ENCODE results near the gene CCNH. TPM values are rescaled to one million over a fixed set of nuclear protein-coding genes. Genes with fewer than 3 reads are reported as not detected.

CCNH gene
- total RNA-seq, result 51.7 TPM

DNA sequence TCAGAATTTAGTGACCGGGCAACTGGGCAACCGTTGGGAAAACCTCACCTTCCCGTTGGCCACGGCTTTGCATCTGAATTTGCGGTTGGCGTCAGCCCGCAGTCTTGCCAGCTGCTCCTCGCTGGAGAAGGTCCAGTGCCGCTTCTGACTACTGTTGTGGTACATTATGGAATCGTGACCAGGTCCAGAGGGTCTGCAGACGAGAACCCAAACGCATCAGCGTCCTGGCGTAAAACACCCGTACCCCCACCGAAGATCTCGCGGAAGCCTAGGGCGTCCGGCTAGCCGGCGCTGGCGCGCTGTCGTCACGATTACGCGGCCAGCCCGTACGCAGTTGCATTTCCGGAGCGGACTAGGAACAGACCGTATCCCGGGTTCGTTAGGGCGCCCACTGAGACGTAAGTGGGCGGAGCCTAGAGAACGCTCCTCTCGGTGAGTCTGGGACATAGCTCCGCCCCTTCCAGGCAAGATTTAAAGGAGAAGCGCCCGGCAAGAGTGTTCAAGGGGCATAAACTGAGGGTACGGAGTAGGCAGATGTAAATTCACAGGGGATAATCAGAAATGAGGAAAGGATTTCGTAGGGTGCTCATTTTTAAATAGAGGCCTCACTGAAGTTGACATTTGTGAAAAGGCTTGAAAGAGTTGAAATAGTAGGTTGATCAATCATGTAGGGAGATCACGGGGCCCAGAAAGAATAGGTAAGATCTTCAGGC lies at the start of gene CCNH:
CCNH (minus strand) TSS at position 301 of the 713 bp plus-strand sequence; CDS start at position 165, 136 bp downstream.
- peaks cover 8 to 16% (median 11%) of the 10 kb centered on the region in 3 donors for H3K4me1 ChIP-seq (ENCODE audit: control insufficient read depth in 3 of 3, insufficient read depth in 3 of 3, low read length in 3 of 3)
- peak within 1 kb of the TSS; percentile 96 for H3K27ac ChIP-seq (ENCODE audit: low read depth, low read length)
- no peaks in the 10 kb centered on the region for H3K27me3 ChIP-seq (ENCODE audit: control insufficient read depth in 3 of 3, insufficient read depth in 3 of 3, low read length in 3 of 3)
- H3K36me3 ChIP-seq (ENCODE audit: control insufficient read depth in 3 of 3, insufficient read depth in 3 of 3, low read length in 3 of 3), result peaks cover 2 to 20% (median 17%) of the 10 kb centered on the region in 3 donors
- H3K9ac ChIP-seq (ENCODE audit: low read depth in 1 of 3, low read length in 3 of 3), result peak within 1 kb of the TSS; percentile 87 to 96 (median 96)
- peak within 1 kb of the TSS; percentile 90 to 99 (median 98) for H3K4me3 ChIP-seq (ENCODE audit: low read length in 3 of 3)
- H3K9me3 ChIP-seq (ENCODE audit: control insufficient read depth in 3 of 3, low read length in 3 of 3), result no peaks in the 10 kb centered on the region

DNA sequence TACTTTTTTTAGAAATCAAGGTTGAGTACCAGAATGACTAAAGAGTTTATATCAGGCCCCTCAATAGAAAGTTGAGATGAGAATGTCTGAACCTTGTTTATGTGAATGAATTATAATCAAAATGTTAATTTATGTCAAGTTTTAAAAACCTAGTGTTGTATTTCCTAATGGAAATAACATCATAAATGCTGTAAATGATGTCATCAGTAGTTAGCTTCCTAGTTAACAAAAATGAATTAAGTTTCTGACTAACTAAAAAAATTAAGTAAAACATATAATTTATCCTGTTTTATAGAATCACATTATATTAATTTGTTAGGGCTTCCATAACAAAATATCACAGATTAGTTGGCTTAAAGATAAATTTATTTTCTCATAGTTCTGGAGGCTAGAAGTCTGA lies 45.0 kb upstream of the CCNH start:
- no peaks in the 10 kb centered on the region for H3K27me3 ChIP-seq (ENCODE audit: control insufficient read depth in 3 of 3, insufficient read depth in 3 of 3, low read length in 3 of 3)
- no peak overlapping the region for H3K27ac ChIP-seq (ENCODE audit: low read depth, low read length)
- no peaks in the 10 kb centered on the region for H3K4me1 ChIP-seq (ENCODE audit: control insufficient read depth in 3 of 3, insufficient read depth in 3 of 3, low read length in 3 of 3)
- no peaks in the 10 kb centered on the region for H3K36me3 ChIP-seq (ENCODE audit: control insufficient read depth in 3 of 3, insufficient read depth in 3 of 3, low read length in 3 of 3)
- no peaks in the 10 kb centered on the region for H3K9me3 ChIP-seq (ENCODE audit: control insufficient read depth in 3 of 3, low read length in 3 of 3)
- H3K4me3 ChIP-seq (ENCODE audit: low read length in 3 of 3), result no peak overlapping the region
- H3K9ac ChIP-seq (ENCODE audit: low read depth in 1 of 3, low read length in 3 of 3), result no peak overlapping the region

DNA sequence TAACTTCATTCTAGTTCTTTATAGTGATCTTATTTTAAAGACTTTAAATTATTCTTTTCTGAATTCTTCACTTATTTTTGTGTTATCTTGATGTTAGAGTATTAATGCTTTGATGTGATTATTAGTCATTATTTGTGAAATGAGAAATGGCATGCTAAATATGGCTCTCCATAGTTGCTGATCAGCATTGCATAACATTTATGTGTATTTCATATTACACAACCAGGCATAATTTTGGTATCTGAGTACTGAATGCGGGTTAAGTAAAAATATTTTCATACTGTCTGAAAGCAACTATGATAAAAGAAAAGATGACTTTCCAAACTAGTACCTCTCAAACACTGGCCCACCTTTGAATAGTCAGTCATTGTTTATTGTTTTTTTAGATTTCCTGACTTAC lies 41.1 kb upstream of the CCNH start:
- Histone ChIP-seq H3K27ac (ENCODE audit: low read depth, low read length) (no peak overlapping the region), H3K9me3 (ENCODE audit: control insufficient read depth in 3 of 3, low read length in 3 of 3) (no peaks in the 10 kb centered on the region), H3K9ac (ENCODE audit: low read depth in 1 of 3, low read length in 3 of 3) (no peak overlapping the region), H3K36me3 (ENCODE audit: control insufficient read depth in 3 of 3, insufficient read depth in 3 of 3, low read length in 3 of 3) (no peaks in the 10 kb centered on the region), H3K4me3 (ENCODE audit: low read length in 3 of 3) (no peak overlapping the region), H3K4me1 (ENCODE audit: control insufficient read depth in 3 of 3, insufficient read depth in 3 of 3, low read length in 3 of 3) (no peaks in the 10 kb centered on the region), H3K27me3 (ENCODE audit: control insufficient read depth in 3 of 3, insufficient read depth in 3 of 3, low read length in 3 of 3) (no peaks in the 10 kb centered on the region)

DNA sequence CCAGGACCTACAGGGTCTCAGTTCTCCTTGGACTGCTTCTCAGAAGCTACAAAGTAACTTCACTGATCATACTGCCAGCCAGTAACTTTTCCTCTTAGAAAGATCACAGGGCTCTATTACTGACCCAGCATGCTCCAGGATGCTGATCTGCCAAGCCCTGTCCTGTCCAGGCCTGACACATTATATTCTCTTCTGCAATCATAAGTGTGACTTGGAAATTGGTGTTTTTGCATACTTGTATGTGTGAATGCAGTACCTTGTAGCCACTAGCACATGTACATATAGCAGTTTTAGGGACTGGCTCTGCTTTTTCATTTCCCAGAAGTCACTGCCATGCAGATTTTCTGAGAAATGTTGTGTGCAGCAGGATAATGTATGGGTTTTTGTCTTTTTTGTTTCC lies 40.1 kb upstream of the CCNH start:
- Histone ChIP-seq H3K27me3 (ENCODE audit: control insufficient read depth in 3 of 3, insufficient read depth in 3 of 3, low read length in 3 of 3) (no peaks in the 10 kb centered on the region), H3K36me3 (ENCODE audit: control insufficient read depth in 3 of 3, insufficient read depth in 3 of 3, low read length in 3 of 3) (no peaks in the 10 kb centered on the region), H3K9me3 (ENCODE audit: control insufficient read depth in 3 of 3, low read length in 3 of 3) (no peaks in the 10 kb centered on the region), H3K9ac (ENCODE audit: low read depth in 1 of 3, low read length in 3 of 3) (no peak overlapping the region), H3K4me3 (ENCODE audit: low read length in 3 of 3) (no peak overlapping the region), H3K4me1 (ENCODE audit: control insufficient read depth in 3 of 3, insufficient read depth in 3 of 3, low read length in 3 of 3) (no peaks in the 10 kb centered on the region), H3K27ac (ENCODE audit: low read depth, low read length) (no peak overlapping the region)

DNA sequence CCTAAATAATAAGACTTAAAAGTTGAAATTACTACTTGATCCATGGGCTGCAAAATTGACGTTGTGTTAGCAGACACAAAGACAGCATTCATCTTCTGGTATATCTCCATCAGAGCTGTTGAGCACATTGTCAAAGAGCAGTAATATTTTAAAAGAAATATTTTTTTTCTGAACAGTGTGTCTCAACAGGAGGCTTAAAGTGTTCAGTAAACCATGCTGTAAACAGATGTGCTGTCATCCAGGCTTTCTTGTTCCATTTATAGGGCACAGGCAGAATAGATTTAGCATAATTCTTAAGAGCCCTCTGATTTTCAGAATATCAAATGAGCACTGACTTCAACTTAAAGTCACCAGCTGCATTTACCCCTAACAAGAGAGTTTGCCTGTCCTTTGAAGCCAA lies 29.7 kb upstream of the CCNH start:
- Histone ChIP-seq H3K36me3 (ENCODE audit: control insufficient read depth in 3 of 3, insufficient read depth in 3 of 3, low read length in 3 of 3) (no peaks in the 10 kb centered on the region), H3K9me3 (ENCODE audit: control insufficient read depth in 3 of 3, low read length in 3 of 3) (no peaks in the 10 kb centered on the region), H3K27ac (ENCODE audit: low read depth, low read length) (no peak overlapping the region), H3K4me3 (ENCODE audit: low read length in 3 of 3) (no peak overlapping the region), H3K9ac (ENCODE audit: low read depth in 1 of 3, low read length in 3 of 3) (no peak overlapping the region), H3K4me1 (ENCODE audit: control insufficient read depth in 3 of 3, insufficient read depth in 3 of 3, low read length in 3 of 3) (no peaks in the 10 kb centered on the region), H3K27me3 (ENCODE audit: control insufficient read depth in 3 of 3, insufficient read depth in 3 of 3, low read length in 3 of 3) (no peaks in the 10 kb centered on the region)

DNA sequence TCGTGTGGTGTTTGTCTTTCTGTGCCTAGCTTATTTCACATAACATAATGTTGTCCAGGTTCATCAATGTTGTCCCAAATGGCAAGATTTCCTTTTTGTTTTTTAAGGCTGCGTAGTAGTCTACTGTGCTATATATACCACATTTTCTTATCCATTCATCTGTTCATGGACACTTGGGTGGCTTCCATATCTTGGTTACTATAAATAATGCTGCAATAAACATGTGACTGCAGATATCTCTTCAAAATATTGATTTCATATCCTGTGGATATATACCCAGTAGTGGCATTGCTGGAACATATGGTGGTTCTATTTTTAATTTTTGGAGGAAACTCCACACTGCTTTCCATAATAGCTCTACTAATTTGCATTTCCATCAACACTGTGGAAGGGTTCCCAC lies 25.5 kb upstream of the CCNH start:
- H3K36me3 ChIP-seq (ENCODE audit: control insufficient read depth in 3 of 3, insufficient read depth in 3 of 3, low read length in 3 of 3), result no peaks in the 10 kb centered on the region
- H3K4me1 ChIP-seq (ENCODE audit: control insufficient read depth in 3 of 3, insufficient read depth in 3 of 3, low read length in 3 of 3), result no peaks in the 10 kb centered on the region
- no peak overlapping the region for H3K9ac ChIP-seq (ENCODE audit: low read depth in 1 of 3, low read length in 3 of 3)
- no peaks in the 10 kb centered on the region for H3K9me3 ChIP-seq (ENCODE audit: control insufficient read depth in 3 of 3, low read length in 3 of 3)
- H3K27me3 ChIP-seq (ENCODE audit: control insufficient read depth in 3 of 3, insufficient read depth in 3 of 3, low read length in 3 of 3), result no peaks in the 10 kb centered on the region
- no peak overlapping the region for H3K27ac ChIP-seq (ENCODE audit: low read depth, low read length)
- H3K4me3 ChIP-seq (ENCODE audit: low read length in 3 of 3), result no peak overlapping the region

DNA sequence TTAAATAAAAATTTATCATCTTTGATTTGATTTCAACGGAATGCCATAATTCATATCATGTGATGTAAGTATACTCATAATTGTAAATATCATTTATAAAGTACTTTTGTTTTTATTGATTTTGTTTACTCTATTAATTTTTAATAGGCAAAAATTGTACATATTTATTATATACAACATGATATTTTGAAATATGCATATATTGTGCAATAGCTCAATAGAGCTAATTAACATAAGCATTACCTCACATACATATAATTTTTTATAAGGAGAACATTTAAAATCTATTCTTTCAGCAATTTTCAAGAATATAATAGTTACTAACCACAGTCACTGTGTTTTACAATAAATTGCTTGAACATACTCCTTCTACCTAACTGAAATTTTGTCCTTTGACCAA lies 25.0 kb upstream of the CCNH start:
- Histone ChIP-seq H3K9ac (ENCODE audit: low read depth in 1 of 3, low read length in 3 of 3) (no peak overlapping the region), H3K27me3 (ENCODE audit: control insufficient read depth in 3 of 3, insufficient read depth in 3 of 3, low read length in 3 of 3) (no peaks in the 10 kb centered on the region), H3K36me3 (ENCODE audit: control insufficient read depth in 3 of 3, insufficient read depth in 3 of 3, low read length in 3 of 3) (no peaks in the 10 kb centered on the region), H3K4me3 (ENCODE audit: low read length in 3 of 3) (no peak overlapping the region), H3K27ac (ENCODE audit: low read depth, low read length) (no peak overlapping the region), H3K9me3 (ENCODE audit: control insufficient read depth in 3 of 3, low read length in 3 of 3) (no peaks in the 10 kb centered on the region), H3K4me1 (ENCODE audit: control insufficient read depth in 3 of 3, insufficient read depth in 3 of 3, low read length in 3 of 3) (no peaks in the 10 kb centered on the region)

DNA sequence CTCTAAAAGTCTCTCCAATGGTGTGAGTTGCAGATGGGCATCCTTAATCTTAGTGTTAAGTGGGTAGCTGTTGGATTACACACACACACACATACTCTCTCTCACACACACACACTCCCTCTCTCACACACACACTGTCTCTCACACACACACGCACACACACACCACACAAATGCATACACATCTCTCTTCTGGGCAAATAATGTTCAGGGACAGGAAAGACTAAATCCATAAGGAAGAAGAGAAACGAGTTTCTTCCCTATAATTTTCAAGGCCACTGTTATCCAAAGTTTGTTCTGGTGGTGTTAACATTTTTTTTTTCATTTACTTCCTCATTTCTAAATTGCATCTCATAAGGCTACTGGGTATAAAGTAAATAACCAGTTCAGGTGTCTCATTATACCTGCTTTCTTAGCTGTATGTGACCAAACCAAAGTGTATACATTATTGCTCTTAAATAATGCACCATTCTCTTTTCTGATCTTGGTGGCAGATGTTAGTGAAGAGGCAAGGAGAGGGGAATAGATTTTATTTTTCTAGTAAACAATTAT lies 22.5 kb upstream of the CCNH start:
- H3K27me3 ChIP-seq (ENCODE audit: control insufficient read depth in 3 of 3, insufficient read depth in 3 of 3, low read length in 3 of 3), result no peaks in the 10 kb centered on the region
- H3K4me3 ChIP-seq (ENCODE audit: low read length in 3 of 3), result no peak overlapping the region
- no peaks in the 10 kb centered on the region for H3K4me1 ChIP-seq (ENCODE audit: control insufficient read depth in 3 of 3, insufficient read depth in 3 of 3, low read length in 3 of 3)
- no peaks in the 10 kb centered on the region for H3K9me3 ChIP-seq (ENCODE audit: control insufficient read depth in 3 of 3, low read length in 3 of 3)
- H3K36me3 ChIP-seq (ENCODE audit: control insufficient read depth in 3 of 3, insufficient read depth in 3 of 3, low read length in 3 of 3), result no peaks in the 10 kb centered on the region
- H3K27ac ChIP-seq (ENCODE audit: low read depth, low read length), result no peak overlapping the region
- no peak overlapping the region for H3K9ac ChIP-seq (ENCODE audit: low read depth in 1 of 3, low read length in 3 of 3)

DNA sequence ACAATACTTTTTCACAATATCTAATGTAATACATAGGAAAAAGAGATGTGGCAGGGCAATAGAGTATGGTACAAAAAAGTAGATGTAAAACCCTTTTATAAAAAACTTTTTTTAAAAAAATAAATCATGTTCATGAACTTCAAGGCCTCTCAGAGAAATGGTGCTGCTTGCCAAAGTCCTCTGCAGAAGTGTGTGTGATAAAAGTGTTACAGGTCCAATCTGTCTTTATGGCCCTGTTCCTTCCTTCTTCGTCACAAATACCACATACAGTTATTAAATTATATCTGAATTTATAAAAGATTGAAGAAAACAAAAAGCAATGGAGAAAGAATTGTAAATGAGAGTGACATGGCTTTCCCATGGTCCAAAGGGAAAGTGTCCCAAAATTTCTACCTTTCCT lies 21.7 kb upstream of the CCNH start:
- H3K27ac ChIP-seq (ENCODE audit: low read depth, low read length), result no peak overlapping the region
- no peaks in the 10 kb centered on the region for H3K4me1 ChIP-seq (ENCODE audit: control insufficient read depth in 3 of 3, insufficient read depth in 3 of 3, low read length in 3 of 3)
- no peak overlapping the region for H3K4me3 ChIP-seq (ENCODE audit: low read length in 3 of 3)
- H3K9me3 ChIP-seq (ENCODE audit: control insufficient read depth in 3 of 3, low read length in 3 of 3), result no peaks in the 10 kb centered on the region
- H3K9ac ChIP-seq (ENCODE audit: low read depth in 1 of 3, low read length in 3 of 3), result no peak overlapping the region
- no peaks in the 10 kb centered on the region for H3K27me3 ChIP-seq (ENCODE audit: control insufficient read depth in 3 of 3, insufficient read depth in 3 of 3, low read length in 3 of 3)
- no peaks in the 10 kb centered on the region for H3K36me3 ChIP-seq (ENCODE audit: control insufficient read depth in 3 of 3, insufficient read depth in 3 of 3, low read length in 3 of 3)

DNA sequence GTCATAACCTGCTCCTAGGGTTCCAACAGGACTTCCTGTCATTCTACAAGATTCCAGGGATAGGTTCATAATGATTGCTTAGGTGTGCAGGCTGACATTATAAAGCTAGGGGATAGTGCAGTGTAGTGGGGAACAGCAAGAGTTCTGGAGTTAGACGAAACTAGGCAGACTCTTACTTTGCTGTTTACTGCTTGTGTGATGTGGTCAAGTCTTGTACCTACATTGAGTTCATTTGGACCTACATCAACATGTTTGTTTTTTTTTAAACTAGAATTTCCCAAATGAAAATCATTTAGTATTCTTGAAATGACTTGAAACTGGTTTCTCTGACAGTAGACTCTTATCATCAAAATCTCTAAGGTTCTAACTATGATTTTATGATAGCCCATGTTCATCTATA lies 21.2 kb upstream of the CCNH start:
- Histone ChIP-seq H3K27me3 (ENCODE audit: control insufficient read depth in 3 of 3, insufficient read depth in 3 of 3, low read length in 3 of 3) (no peaks in the 10 kb centered on the region), H3K36me3 (ENCODE audit: control insufficient read depth in 3 of 3, insufficient read depth in 3 of 3, low read length in 3 of 3) (no peaks in the 10 kb centered on the region), H3K4me1 (ENCODE audit: control insufficient read depth in 3 of 3, insufficient read depth in 3 of 3, low read length in 3 of 3) (no peaks in the 10 kb centered on the region), H3K27ac (ENCODE audit: low read depth, low read length) (no peak overlapping the region), H3K4me3 (ENCODE audit: low read length in 3 of 3) (no peak overlapping the region), H3K9me3 (ENCODE audit: control insufficient read depth in 3 of 3, low read length in 3 of 3) (no peaks in the 10 kb centered on the region), H3K9ac (ENCODE audit: low read depth in 1 of 3, low read length in 3 of 3) (no peak overlapping the region)

All from skeletal muscle tissue (tissue), 4 donors.